Coronary artery (tissue), 2 donors: ENCODE data around the gene CCDC148.

Experiments used
- DNase-seq: peaks from one replicate; pipeline ENCODE4 v3.0.0-alpha.2; 2017; ENCODE audit warnings: low spot score
- H3K27ac ChIP-seq, 2 donors: fragments of 200-600 bp; sonication (generic); one replicate each; pipeline ENCODE4 v1.5.1; 2016 to 2019
- H3K4me3 ChIP-seq: fragments of 200-600 bp; sonication (generic); 2 replicates; pipeline ENCODE4 v1.5.1; 2016; ENCODE audit warnings: mild to moderate bottlenecking, moderate library complexity
- CTCF ChIP-seq: fragments of 200-600 bp; sonication (generic); IDR thresholded peaks from one replicate; pipeline ENCODE4 v1.5.1; 2019; ENCODE audit warnings: antibody characterized with exemption

The CCDC148 gene

GRCh38 chr2:158138255-158138654, 318.3 kb downstream of the CCDC148 start:
- DNase-seq: no peak
- Histone ChIP-seq H3K27ac (no peak overlapping the region), H3K4me3 (no peak overlapping the region)
- no peak for TF ChIP-seq CTCF

DNA sequence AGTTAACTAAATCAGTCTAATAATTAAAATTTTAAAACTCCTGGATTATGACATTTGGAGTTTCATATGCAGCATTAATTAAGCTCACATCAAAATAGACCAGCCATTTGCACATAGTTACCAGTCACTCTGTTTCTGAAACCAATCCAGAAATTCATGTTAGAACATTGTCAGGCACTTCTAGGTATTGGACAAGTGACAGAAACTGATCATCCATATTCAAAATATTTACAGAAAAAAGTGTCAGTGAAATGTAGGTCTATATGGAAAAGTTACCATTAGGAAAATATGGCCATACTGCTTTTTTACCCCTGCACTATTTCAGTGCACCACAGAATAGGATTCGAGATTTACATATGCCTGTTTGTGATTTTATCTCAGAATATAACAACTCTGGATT, 321.5 kb downstream of the CCDC148 start:
- no peak for TF ChIP-seq CTCF
- Histone ChIP-seq H3K4me3 (no peak overlapping the region), H3K27ac (no peak overlapping the region)

DNA sequence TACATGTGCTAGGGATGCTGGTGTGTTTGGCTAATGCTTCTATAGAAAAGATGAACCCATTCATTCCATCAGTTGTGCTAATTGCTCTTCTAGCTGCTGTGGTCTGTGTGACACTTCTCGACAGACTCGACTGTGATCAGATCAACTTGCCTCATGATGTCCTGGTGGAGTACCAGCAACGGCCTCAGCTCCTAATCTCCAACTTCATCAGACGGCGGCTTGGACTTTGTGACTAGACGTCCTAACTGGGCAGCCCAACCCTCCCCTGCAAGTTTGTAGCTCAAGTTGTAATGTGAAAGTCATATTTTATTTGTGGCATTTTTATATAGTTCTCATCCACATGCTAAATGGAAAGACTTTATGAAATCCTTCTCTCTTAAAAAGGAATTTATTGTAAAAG, 321.9 kb downstream of the CCDC148 start:
- H3K27ac ChIP-seq: no peak overlapping the region
- no peak for TF ChIP-seq CTCF
- H3K4me3 ChIP-seq: no peak overlapping the region
- no peak for DNase-seq

More for the DNA sequence above, 321.5 kb downstream of the CCDC148 start:
- no peak for DNase-seq

DNA sequence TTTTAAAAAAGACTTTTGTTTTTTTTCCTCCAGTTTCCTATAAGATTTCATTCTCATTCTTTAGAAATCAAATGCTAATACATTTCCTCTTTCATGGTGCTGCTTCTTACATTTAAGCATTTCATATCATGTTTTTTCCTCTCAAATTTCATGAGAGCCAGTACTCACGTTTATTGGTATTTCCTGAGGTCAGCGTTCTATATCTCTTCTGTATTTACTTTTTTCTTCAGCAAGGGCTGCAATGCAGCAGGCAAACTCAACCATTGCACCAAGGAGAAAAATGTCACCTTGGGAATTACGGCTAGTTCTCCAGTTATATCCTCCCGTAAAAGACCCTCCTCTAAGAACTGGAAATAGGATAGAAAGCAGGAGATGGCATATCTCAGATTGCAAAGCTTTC, 322.5 kb downstream of the CCDC148 start:
- no peak for TF ChIP-seq CTCF
- H3K27ac ChIP-seq: no peak overlapping the region

GRCh38 chr2:158131919-158132566, 324.5 kb downstream of the CCDC148 start:
- Histone ChIP-seq H3K27ac (no peak overlapping the region), H3K4me3 (no peak overlapping the region)
- DNase-seq: no peak
- TF ChIP-seq CTCF: no peak

More for the DNA sequence above, 322.5 kb downstream of the CCDC148 start:
- DNase-seq: no peak
- no peak overlapping the region for H3K4me3 ChIP-seq

DNA sequence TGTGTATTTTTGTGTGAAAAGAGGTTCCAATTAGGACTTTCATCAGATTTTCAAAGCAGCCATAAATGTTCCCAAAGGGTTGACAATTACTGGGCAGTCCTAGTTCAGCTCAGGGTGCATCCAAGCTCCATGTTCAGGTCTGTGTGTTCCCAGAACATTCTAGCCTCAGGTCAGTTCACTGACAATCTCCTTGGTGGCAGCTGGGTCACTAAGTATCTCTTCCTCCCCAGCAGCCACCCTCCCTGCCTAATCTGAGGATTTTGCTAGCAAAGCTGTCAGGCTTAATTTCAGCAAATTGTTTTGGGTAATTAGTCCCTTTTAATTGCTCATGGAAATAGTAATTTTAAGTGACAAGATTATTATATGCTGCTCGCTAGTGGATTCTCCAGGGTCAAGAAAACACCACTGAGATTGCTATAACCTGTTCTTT, 325.1 kb downstream of the CCDC148 start:
- no peak overlapping the region for H3K4me3 ChIP-seq
- no peak overlapping the region for H3K27ac ChIP-seq
- TF ChIP-seq CTCF: no peak
- DNase-seq: no peak

GRCh38 chr2:158130832-158131473, 325.6 kb downstream of the CCDC148 start:
- no peak for TF ChIP-seq CTCF
- no peak for DNase-seq
- H3K4me3 ChIP-seq: no peak overlapping the region
- H3K27ac ChIP-seq: no peak overlapping the region
